K562 (cell line): Measurements from ENCODE around the gene MEAF6. TPM values are rescaled to one million over a fixed set of nuclear protein-coding genes. Genes with fewer than 3 reads are reported as not detected.

Experiments used
- ATF4 ChIP-seq: fragments of 450-650 bp; formaldehyde crosslinking; IDR thresholded peaks from 2 replicates; pipeline ENCODE4 v1.4.0; 2022; ENCODE audit warnings: mild to moderate bottlenecking, moderate library complexity
- CTBP1 ChIP-seq: fragments of 450-650 bp; IDR thresholded peaks from 2 replicates; pipeline ENCODE4 v1.6.1; 2016; ENCODE audit warnings: borderline replicate concordance
- EP400 ChIP-seq: fragments of 450-650 bp; IDR thresholded peaks from 2 replicates; pipeline ENCODE4 v1.6.1; 2017; ENCODE audit warnings: antibody characterized with exemption, mild to moderate bottlenecking, moderate library complexity
- HDAC6 ChIP-seq: IDR thresholded peaks from 2 replicates; pipeline ENCODE4 v1.6.1; 2012; ENCODE audit warnings: low read depth, mild to moderate bottlenecking, control low read depth, inconsistent platforms, low read length, moderate library complexity
- HMG20B ChIP-seq: fragments of 250-450 bp; sonication (Bioruptor Pico); IDR thresholded peaks from 2 replicates; pipeline ENCODE4 v1.5.0; 2021; ENCODE audit warnings: mild to moderate bottlenecking
- KLF1 ChIP-seq: fragments of 450-650 bp; IDR thresholded peaks from 2 replicates; pipeline ENCODE4 v1.6.1; 2016; ENCODE audit warnings: missing genetic modification characterization, missing compliant biosample characterization
- KLF13 ChIP-seq: fragments of 450-650 bp; IDR thresholded peaks from 2 replicates; pipeline ENCODE4 v1.6.1; 2016; ENCODE audit warnings: missing genetic modification characterization, low read depth, mild to moderate bottlenecking, missing compliant biosample characterization, moderate library complexity, borderline replicate concordance
- LCOR ChIP-seq: sonication (generic); formaldehyde crosslinking; IDR thresholded peaks from 2 replicates; pipeline ENCODE4 v1.8.0; 2022; ENCODE audit warnings: mild to moderate bottlenecking, missing genetic modification reagents
- LEF1 ChIP-seq: fragments of 450-650 bp; IDR thresholded peaks from 2 replicates; pipeline ENCODE4 v1.6.1; 2016; ENCODE audit warnings: mild to moderate bottlenecking
- MLLT1 ChIP-seq, 2 experiments: fragments of 450-650 bp; IDR thresholded peaks; 2 replicates each; pipeline ENCODE4 v1.6.1; 2016
- POLR3A ChIP-seq: IDR thresholded peaks from 2 replicates; pipeline ENCODE4 v1.6.1; 2011; ENCODE audit warnings: borderline replicate concordance, mild to moderate bottlenecking, moderate library complexity; ENCODE audit not compliant: insufficient read length, insufficient read depth; ENCODE audit errors: extremely low read depth
- PREB ChIP-seq: sonication (generic); formaldehyde crosslinking; IDR thresholded peaks from 2 replicates; pipeline ENCODE4 v1.8.1; 2023; ENCODE audit warnings: mild to moderate bottlenecking, missing genetic modification reagents
- RBM25 ChIP-seq: fragments of 200-400 bp; formaldehyde crosslinking; IDR thresholded peaks from 2 replicates; pipeline ENCODE4 v1.6.1; 2018; ENCODE audit warnings: low read length, low read depth, moderate library complexity; ENCODE audit not compliant: severe bottlenecking
- RFX5 ChIP-seq: IDR thresholded peaks from 2 replicates; pipeline ENCODE4 v1.6.1; 2011; ENCODE audit warnings: low read depth, mild to moderate bottlenecking, improper control_type of control experiment, low read length
- RNF2 ChIP-seq: sonication (generic); IDR thresholded peaks from 2 replicates; pipeline ENCODE4 v1.6.1; 2016
- TSHZ1 ChIP-seq: fragments of 250-450 bp; sonication (Bioruptor Pico); IDR thresholded peaks from 2 replicates; pipeline ENCODE4 v1.4.0; 2020; ENCODE audit warnings: mild to moderate bottlenecking, moderate library complexity
- ZBTB2 ChIP-seq: fragments of 450-650 bp; IDR thresholded peaks from 2 replicates; pipeline ENCODE4 v1.6.1; 2016; ENCODE audit warnings: antibody characterized with exemption
- polyA plus RNA-seq, 8 experiments: library from polyadenylated mRNA; depleted of rRNA in 4 of 8; stranded (reverse) in 5 of 8; unstranded in 3 of 8; fragments of >200 nt; fragmentation: Nextera tagmentation in 2 of 8; fragmentation: Illumina TruSeq in 1 of 8; extraction: Ambion mirVana in 2 of 8; extraction: Trizol in 1 of 8; gene quantifications; 2 replicates each; pipeline versions ENCODE4 v1.2.1 to v1.2.3, GENCODE V29; 2011 to 2014; ENCODE audit warnings: inconsistent platforms in 1 of 8, missing spikeins in 1 of 8
- total RNA-seq, 7 experiments: library from RNA; depleted of rRNA in 6 of 7; stranded (reverse); fragments of >200 nt in 6 of 7; fragmentation: Illumina TruSeq in 2 of 7; extraction: Trizol in 2 of 7; gene quantifications; 2 replicates each; pipeline versions ENCODE4 v1.2.1 to v1.2.3, GENCODE V29; 2011 to 2021; ENCODE audit warnings: low replicate concordance in 1 of 7

The MEAF6 gene
- total and polyA plus RNA-seq, 9 of the 15 experiments (the other 6 are each of a cell fraction or from before 2014, with no cell fraction given) = 55.0 to 151 (median 92.3) TPM

GRCh38 chr1:37561133-37562132 lies 46.9 kb upstream of the MEAF6 start (continued):
- TF ChIP-seq RBM25 (peak; percentile 67), HMG20B (no peak), PREB (CRISPR knock-in tag) (no peak), LCOR (CRISPR knock-in tag) (no peak), MLLT1 (IDR thresholded peaks at IDR 0.05) (no peak), KLF13 (tag) (no peak), TSHZ1 (CRISPR knock-in tag) (no peak), KLF1 (no peak), RNF2 (no peak), CTBP1 (0 out of 2 replicates have a peak, but pooled peaks have one; percentile 22), HDAC6 (no peak), RFX5 (no peak), ZBTB2 (0 out of 2 replicates have a peak, but pooled peaks have one; percentile 31), LEF1 (no peak), ATF4 (CRISPR knock-in tag) (no peak), POLR3A (no peak), EP400 (no peak)
